A549 (cell line): Measurements from ENCODE around the gene MOCOS. TPM values are rescaled to one million over a fixed set of nuclear protein-coding genes. Genes with fewer than 3 reads are reported as not detected.

Source experiments
- ATAC-seq, 2 experiments: fragments of 200-7000 bp in 1 of 2; fragments of >200 bp in 1 of 2; cut with Nextera tagmentation in 1 of 2; cut with Tn5 transposase in 1 of 2; 3 replicates each; pipeline versions ENCODE4 v1.8.0 to v1.9.1; 2018 to 2020; ENCODE audit warnings: mild to moderate bottlenecking in 1 of 2, moderate library complexity in 1 of 2
- CTCF ChIA-PET: fragments of 300-600 bp; sonication (Branson Sonifier 250); formaldehyde crosslinking; extraction: SDS; loops from one replicate; lab custom pipeline; 2021; ENCODE audit warnings: antibody characterized with exemption, inconsistent platforms; lab: Yijun Ruan, JAX
- POLR2A ChIA-PET: fragments of 350-600 bp; formaldehyde crosslinking; extraction: SDS; loops from one replicate; lab custom pipeline; 2021; ENCODE audit warnings: antibody characterized with exemption, inconsistent platforms; lab: Yijun Ruan, JAX
- DNase-seq, 2 experiments: peaks; one replicate each; pipeline versions ENCODE4 v3.0.0 to v3.0.0-alpha.2; 2011 to 2016; ENCODE audit warnings: low read depth in 1 of 2, low spot score in 1 of 2
- FAIRE-seq: peaks from 2 replicates; lab custom pipeline; 2011; peaks lifted over from hg19 to GRCh38; lab: Jason Lieb, UNC
- H3K27ac ChIP-seq, 2 experiments: fragments of >200 bp; sonication (Bioruptor Twin); formaldehyde crosslinking; 3 replicates each; pipeline ENCODE4 v1.5.1; 2016 to 2017
- H3K4me1 ChIP-seq: fragments of >200 bp; sonication (Bioruptor Twin); formaldehyde crosslinking; 3 replicates; pipeline ENCODE4 v1.6.1; 2016
- H3K4me2 ChIP-seq: fragments of >200 bp; sonication (Bioruptor Twin); formaldehyde crosslinking; 3 replicates; pipeline ENCODE4 v1.6.1; 2016
- H3K4me3 ChIP-seq: fragments of >200 bp; sonication (Bioruptor Twin); formaldehyde crosslinking; 3 replicates; pipeline ENCODE4 v1.5.1; 2016
- H3K9me3 ChIP-seq: fragments of >200 bp; sonication (Bioruptor Twin); formaldehyde crosslinking; 3 replicates; pipeline ENCODE4 v1.6.1; 2016
- ATOH8 ChIP-seq: fragments of 250-450 bp; sonication (Bioruptor Pico); IDR thresholded peaks from 2 replicates; pipeline ENCODE4 v1.5.0; 2020; ENCODE audit warnings: low read depth, mild to moderate bottlenecking, moderate library complexity
- BHLHE40 ChIP-seq: IDR thresholded peaks from 2 replicates; pipeline ENCODE4 v1.6.1; 2012; ENCODE audit warnings: low read depth, low read length, inconsistent platforms
- CBX2 ChIP-seq: fragments of 200-600 bp; sonication (generic); IDR thresholded peaks from 2 replicates; pipeline ENCODE4 v1.6.1; 2016; ENCODE audit warnings: low read depth, mild to moderate bottlenecking, borderline replicate concordance
- CBX8 ChIP-seq: fragments of 200-600 bp; sonication (generic); IDR thresholded peaks from 2 replicates; pipeline ENCODE4 v1.6.1; 2016
- EHF ChIP-seq: fragments of 250-450 bp; sonication (Bioruptor Pico); IDR thresholded peaks from 2 replicates; pipeline ENCODE4 v1.5.0; 2020; ENCODE audit warnings: mild to moderate bottlenecking
- EHMT2 ChIP-seq: fragments of 200-600 bp; sonication (generic); IDR thresholded peaks from 2 replicates; pipeline ENCODE4 v1.6.1; 2016; ENCODE audit warnings: antibody characterized with exemption, low read depth, mild to moderate bottlenecking, moderate library complexity
- ESRRA ChIP-seq: fragments of 150-350 bp; IDR thresholded peaks from 2 replicates; pipeline ENCODE4 v1.6.1; 2014; ENCODE audit warnings: mild to moderate bottlenecking, low read length, borderline replicate concordance
- FOSB ChIP-seq: fragments of 250-450 bp; sonication (Bioruptor Pico); IDR thresholded peaks from 2 replicates; pipeline ENCODE4 v1.5.0; 2020; ENCODE audit warnings: mild to moderate bottlenecking, moderate library complexity
- FOSL2 ChIP-seq, 2 experiments: fragments of 450-650 bp in 1 of 2; fragments of >200 bp in 1 of 2; sonication (Bioruptor Twin) in 1 of 2; formaldehyde crosslinking; IDR thresholded peaks; 2 replicates each; pipeline versions ENCODE4 v1.5.0 to v1.6.1; 2016 to 2020; ENCODE audit warnings: mild to moderate bottlenecking in 1 of 2, moderate library complexity in 1 of 2
- GATA3 ChIP-seq: IDR thresholded peaks from 2 replicates; pipeline ENCODE4 v1.6.1; 2012; ENCODE audit warnings: borderline replicate concordance
- HES2 ChIP-seq: fragments of >200 bp; sonication (Bioruptor Twin); formaldehyde crosslinking; IDR thresholded peaks from 2 replicates; pipeline ENCODE4 v1.6.1; 2016
- HMGXB4 ChIP-seq: fragments of 250-450 bp; sonication (Bioruptor Pico); IDR thresholded peaks from 2 replicates; pipeline ENCODE4 v1.5.0; 2021; ENCODE audit warnings: mild to moderate bottlenecking, moderate library complexity, borderline replicate concordance
- HOXB5 ChIP-seq: fragments of 250-450 bp; sonication (Bioruptor Pico); IDR thresholded peaks from 2 replicates; pipeline ENCODE4 v1.5.0; 2020; ENCODE audit warnings: mild to moderate bottlenecking, moderate library complexity
- JUNB ChIP-seq: fragments of >200 bp; sonication (Bioruptor Twin); formaldehyde crosslinking; IDR thresholded peaks from 2 replicates; pipeline ENCODE4 v1.6.1; 2016
- KDM1A ChIP-seq: fragments of 200-600 bp; sonication (generic); IDR thresholded peaks from 2 replicates; pipeline ENCODE4 v1.6.1; 2016; ENCODE audit warnings: low read depth, mild to moderate bottlenecking
- MAFK ChIP-seq: fragments of 450-650 bp; IDR thresholded peaks from 2 replicates; pipeline ENCODE4 v1.6.1; 2014; ENCODE audit not compliant: partially characterized antibody
- NFE2L2 ChIP-seq: fragments of 150-350 bp; conservative IDR thresholded peaks from 2 replicates; pipeline ENCODE4 v1.6.1; 2014; ENCODE audit warnings: low read length
- NPAS2 ChIP-seq: fragments of 250-450 bp; sonication (Bioruptor Pico); IDR thresholded peaks from 2 replicates; pipeline ENCODE4 v1.8.0; 2022; ENCODE audit warnings: mild to moderate bottlenecking, moderate library complexity, borderline replicate concordance
- POLR2AphosphoS2 ChIP-seq: conservative IDR thresholded peaks from 2 replicates; pipeline ENCODE4 v1.6.1; 2012; ENCODE audit warnings: low read length, improper control_type of control experiment, inconsistent platforms
- RARB ChIP-seq: fragments of 250-450 bp; sonication (Bioruptor Pico); IDR thresholded peaks from 2 replicates; pipeline ENCODE4 v1.8.0; 2021; ENCODE audit warnings: mild to moderate bottlenecking, moderate library complexity
- RFX5 ChIP-seq: fragments of 450-650 bp; IDR thresholded peaks from 2 replicates; pipeline ENCODE4 v1.7.1; 2014; ENCODE audit warnings: antibody characterized with exemption, mild to moderate bottlenecking, moderate library complexity
- RNF2 ChIP-seq: fragments of 200-600 bp; sonication (generic); IDR thresholded peaks from 2 replicates; pipeline ENCODE4 v1.6.1; 2016; ENCODE audit warnings: low read depth, mild to moderate bottlenecking, antibody characterized with exemption, moderate library complexity, borderline replicate concordance
- SREBF2 ChIP-seq: fragments of 450-650 bp; IDR thresholded peaks from 2 replicates; pipeline ENCODE4 v1.6.1; 2014; ENCODE audit warnings: mild to moderate bottlenecking, moderate library complexity
- TFCP2L1 ChIP-seq: fragments of 250-450 bp; sonication (Bioruptor Pico); IDR thresholded peaks from 2 replicates; pipeline ENCODE4 v1.5.0; 2021; ENCODE audit warnings: mild to moderate bottlenecking
- USF2 ChIP-seq: fragments of 450-650 bp; IDR thresholded peaks from 2 replicates; pipeline ENCODE4 v1.6.1; 2014; ENCODE audit warnings: antibody characterized with exemption
- ZFP36 ChIP-seq: fragments of 450-650 bp; IDR thresholded peaks from 2 replicates; pipeline ENCODE4 v1.6.1; 2014; ENCODE audit warnings: borderline replicate concordance; ENCODE audit not compliant: partially characterized antibody
- WGBS: methylation state at CpG from one replicate; pipeline ENCODE4 v1.1.6; 2017; ENCODE audit errors: missing lambda C conversion rate; 5-methylcytosine and 5-hydroxymethylcytosine counted together
- polyA plus RNA-seq, 4 experiments: library from polyadenylated mRNA; depleted of rRNA in 3 of 4; stranded (reverse); fragments of >200 nt; fragmentation: RNase III in 1 of 4; extraction: RNeasy Plus Mini Kit Qiagen cat#74134 plus additional on column Dnase treatment in 1 of 4; gene quantifications; 2 replicates in 3 of 4; 3 replicates in 1 of 4; pipeline ENCODE4 v1.2.3, GENCODE V29; 2011 to 2017
- TF ChIP-seq, protein P1 (sequence below): IDR thresholded peaks from 2 replicates; pipeline ENCODE4 v1.6.1; 2012

The MOCOS gene
- polyA plus RNA-seq, 2 of the 4 experiments (the other 2 are of a cell fraction), result 2.7 to 8.1 TPM

DNA sequence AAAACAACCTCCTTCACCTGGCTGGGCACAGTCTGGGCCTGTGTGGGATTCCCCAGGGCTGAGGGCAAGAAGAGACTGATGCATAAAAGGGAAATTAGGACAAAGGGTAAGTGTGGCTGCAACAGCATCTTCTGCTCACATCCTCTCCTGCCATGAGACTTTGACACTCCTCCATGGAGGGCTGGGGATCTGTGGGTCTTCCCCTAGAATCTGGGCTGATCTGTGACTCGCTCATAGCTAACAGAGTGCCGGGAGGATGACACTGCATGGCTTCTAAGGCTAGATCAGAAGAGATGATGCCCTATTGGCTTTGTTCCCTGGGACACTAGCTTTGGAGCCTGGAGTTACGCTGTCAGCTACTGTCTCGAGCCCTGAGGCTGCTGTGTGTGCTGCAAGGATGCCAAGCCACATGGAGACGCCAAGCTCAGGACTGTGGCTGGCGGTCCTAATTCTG lies 24.3 kb downstream of the MOCOS start:
- WGBS, result 85% methylated on average over 5 of the region's 6 CpGs
- ChIA-PET CTCF (interaction anchor here (1.3 kb wide), 1 partner anchor 201 kb away, joined by 4 read pairs; no protein-coding TSS in a partner anchor), POLR2A (no interaction called here)
- ATAC-seq (no peak), DNase-seq (no peak), FAIRE-seq (no peak)
- Histone ChIP-seq H3K4me1 (no peaks in the 10 kb centered on the region), H3K4me3 (no peak overlapping the region), H3K9me3 (no peaks in the 10 kb centered on the region), H3K27ac (no peak overlapping the region), H3K4me2 (no peak overlapping the region)
- TF ChIP-seq RNF2 (no peak), HOXB5 (CRISPR knock-in tag) (no peak), SREBF2 (no peak), MAFK (no peak), CBX2 (no peak), NPAS2 (CRISPR knock-in tag) (no peak), ZFP36 (no peak), CBX8 (no peak), RFX5 (no peak), FOSL2 (IDR thresholded peaks at IDR 0.05) (no peak), FOSL2 (CRISPR knock-in tag; IDR thresholded peaks at IDR 0.05) (no peak), TFCP2L1 (CRISPR knock-in tag) (no peak), NFE2L2 (no peak), USF2 (no peak), GATA3 (no peak), KDM1A (no peak)

DNA sequence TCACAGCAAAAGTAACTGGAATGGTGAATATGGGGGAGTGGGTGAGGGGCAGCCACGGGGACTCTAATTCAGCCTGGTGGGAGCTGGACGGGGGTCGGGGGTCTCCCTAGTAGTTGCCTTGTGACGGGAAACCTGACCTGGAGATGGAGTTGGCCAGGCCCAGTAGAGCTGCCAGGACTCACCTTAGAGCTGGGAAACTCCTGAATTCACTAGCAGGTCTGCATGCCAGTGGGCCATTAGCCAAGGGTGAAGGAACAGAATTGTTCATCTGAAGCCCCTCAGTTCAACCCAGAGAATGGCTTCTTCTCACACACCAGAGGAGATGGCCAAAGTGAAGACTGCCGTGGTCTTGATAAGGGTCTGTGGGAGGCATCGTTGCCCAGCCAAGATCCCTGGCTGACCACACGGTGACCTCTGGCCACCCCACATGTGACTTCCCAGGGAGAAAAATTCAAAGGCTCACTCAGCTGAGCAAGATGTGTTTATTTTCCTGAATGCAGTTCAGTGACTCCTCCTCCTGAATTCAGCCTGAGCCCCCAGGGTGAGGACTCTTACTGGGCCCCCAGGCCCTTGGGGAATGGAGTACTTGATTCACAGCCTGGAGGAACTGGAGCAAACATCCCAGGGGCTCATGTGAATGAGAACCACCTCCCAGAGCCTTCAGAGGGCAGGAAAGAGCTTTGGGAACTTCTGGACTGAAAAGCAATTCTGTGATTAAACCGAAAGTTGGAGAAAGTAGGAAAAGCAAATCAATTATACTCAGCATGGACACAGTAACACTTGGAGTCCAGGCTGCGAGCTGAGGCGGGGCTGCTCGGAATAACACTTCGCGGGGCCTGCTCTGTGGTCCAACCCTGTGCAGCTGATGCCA lies 25.2 kb downstream of the MOCOS start:
- TF ChIP-seq HES2 (no peak), ATOH8 (CRISPR knock-in tag) (no peak), TFCP2L1 (CRISPR knock-in tag) (no peak), BHLHE40 (no peak), ESRRA (no peak), NPAS2 (CRISPR knock-in tag) (no peak), EHMT2 (no peak), FOSL2 (IDR thresholded peaks at IDR 0.05) (no peak), FOSL2 (CRISPR knock-in tag; IDR thresholded peaks at IDR 0.05) (no peak), RNF2 (no peak), RFX5 (no peak), POLR2AphosphoS2 (no peak), HMGXB4 (CRISPR knock-in tag) (no peak), EHF (CRISPR knock-in tag) (no peak), CBX2 (no peak), HOXB5 (CRISPR knock-in tag) (no peak), USF2 (no peak), JUNB (no peak), FOSB (CRISPR knock-in tag) (no peak), RARB (CRISPR knock-in tag) (no peak)
- TF ChIP-seq, protein P1, sequence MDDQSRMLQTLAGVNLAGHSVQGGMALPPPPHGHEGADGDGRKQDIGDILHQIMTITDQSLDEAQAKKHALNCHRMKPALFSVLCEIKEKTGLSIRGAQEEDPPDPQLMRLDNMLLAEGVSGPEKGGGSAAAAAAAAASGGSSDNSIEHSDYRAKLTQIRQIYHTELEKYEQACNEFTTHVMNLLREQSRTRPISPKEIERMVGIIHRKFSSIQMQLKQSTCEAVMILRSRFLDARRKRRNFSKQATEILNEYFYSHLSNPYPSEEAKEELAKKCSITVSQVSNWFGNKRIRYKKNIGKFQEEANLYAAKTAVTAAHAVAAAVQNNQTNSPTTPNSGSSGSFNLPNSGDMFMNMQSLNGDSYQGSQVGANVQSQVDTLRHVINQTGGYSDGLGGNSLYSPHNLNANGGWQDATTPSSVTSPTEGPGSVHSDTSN, result no peak
- no peak for ATAC-seq
- H3K4me3 ChIP-seq, result no peak overlapping the region
- no peak for DNase-seq
- no peak overlapping the region for H3K4me2 ChIP-seq
- WGBS, result 92% methylated on average over 11 of the region's 13 CpGs
- POLR2A ChIA-PET, result no interaction called here
- no peak overlapping the region for H3K27ac ChIP-seq
- CTCF ChIA-PET, result interaction anchor here (1.3 kb wide), 1 partner anchor 200 kb away, joined by 4 read pairs; no protein-coding TSS in a partner anchor
- H3K9me3 ChIP-seq, result no peaks in the 10 kb centered on the region
- H3K4me1 ChIP-seq, result no peaks in the 10 kb centered on the region
- no peak for FAIRE-seq
